ENCODE data around the gene ZNF341.

Gene ZNF341

DNA sequence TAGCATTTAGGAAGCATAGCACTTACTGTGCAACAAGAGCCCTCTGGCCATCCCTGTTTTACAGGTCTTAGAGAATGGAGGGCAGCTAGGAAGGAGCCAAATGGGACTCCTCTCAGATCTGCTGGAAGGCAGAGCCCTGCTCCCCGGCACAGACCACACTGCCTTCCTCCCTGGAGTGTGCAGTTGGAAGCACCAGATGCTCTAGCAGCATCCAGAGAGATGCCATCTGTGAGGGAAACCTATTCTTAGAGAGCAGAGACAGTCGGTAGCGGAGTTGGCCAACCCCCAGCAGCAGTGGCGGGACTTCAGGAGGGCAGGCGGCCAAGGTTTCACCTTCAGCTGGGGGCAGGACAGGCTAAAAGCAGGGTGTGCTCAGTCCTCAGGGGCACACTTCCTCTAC, 28.9 kb upstream of the ZNF341 start:
- POLR2A ChIA-PET = no interaction called here
- no peak for DNase-seq (ENCODE audit: extremely low spot score)
- CTCF ChIA-PET = no interaction called here
- TF ChIP-seq, protein P1, sequence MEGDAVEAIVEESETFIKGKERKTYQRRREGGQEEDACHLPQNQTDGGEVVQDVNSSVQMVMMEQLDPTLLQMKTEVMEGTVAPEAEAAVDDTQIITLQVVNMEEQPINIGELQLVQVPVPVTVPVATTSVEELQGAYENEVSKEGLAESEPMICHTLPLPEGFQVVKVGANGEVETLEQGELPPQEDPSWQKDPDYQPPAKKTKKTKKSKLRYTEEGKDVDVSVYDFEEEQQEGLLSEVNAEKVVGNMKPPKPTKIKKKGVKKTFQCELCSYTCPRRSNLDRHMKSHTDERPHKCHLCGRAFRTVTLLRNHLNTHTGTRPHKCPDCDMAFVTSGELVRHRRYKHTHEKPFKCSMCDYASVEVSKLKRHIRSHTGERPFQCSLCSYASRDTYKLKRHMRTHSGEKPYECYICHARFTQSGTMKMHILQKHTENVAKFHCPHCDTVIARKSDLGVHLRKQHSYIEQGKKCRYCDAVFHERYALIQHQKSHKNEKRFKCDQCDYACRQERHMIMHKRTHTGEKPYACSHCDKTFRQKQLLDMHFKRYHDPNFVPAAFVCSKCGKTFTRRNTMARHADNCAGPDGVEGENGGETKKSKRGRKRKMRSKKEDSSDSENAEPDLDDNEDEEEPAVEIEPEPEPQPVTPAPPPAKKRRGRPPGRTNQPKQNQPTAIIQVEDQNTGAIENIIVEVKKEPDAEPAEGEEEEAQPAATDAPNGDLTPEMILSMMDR (IDR thresholded peaks at IDR 0.05; ENCODE audit: control extremely low read depth, extremely low read depth, low read depth, missing control alignments) = no peak

DNA sequence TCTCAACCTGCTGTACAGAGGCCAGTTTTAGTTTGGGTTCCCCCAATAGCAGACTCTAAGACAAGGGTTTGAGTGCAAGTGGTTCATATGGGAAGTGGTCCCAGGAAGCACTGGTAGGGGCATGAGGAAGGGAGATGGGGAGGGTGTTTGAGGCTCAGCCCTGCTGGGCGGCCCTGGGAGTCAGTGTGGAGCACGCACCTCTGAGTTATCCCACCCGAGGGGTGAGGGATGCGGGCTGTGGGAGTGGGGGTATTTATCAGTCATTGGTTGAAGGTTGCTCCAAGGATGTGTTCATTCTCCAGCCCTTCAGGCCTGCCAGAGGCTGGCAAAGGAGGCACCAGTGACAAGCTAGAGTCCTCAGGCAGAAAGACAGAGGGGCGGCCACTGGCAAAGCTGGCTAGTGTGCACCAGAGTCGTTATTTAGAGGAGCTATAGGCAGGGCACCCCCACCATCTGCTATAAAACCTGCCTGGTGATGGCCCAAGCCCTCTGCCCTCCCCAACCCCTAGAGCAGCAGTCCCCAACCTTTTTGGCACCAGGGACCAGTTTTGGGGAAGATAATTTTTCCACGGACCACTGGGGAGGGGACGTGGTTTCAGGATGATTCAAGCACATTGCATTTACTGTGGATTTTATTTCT, 28.2 kb upstream of the ZNF341 start:
- TF ChIP-seq, protein P1 (IDR thresholded peaks at IDR 0.05; ENCODE audit: control extremely low read depth, extremely low read depth, low read depth, missing control alignments) = no peak
- POLR2A ChIA-PET = no interaction called here
- DNase-seq (ENCODE audit: extremely low spot score) = no peak
- CTCF ChIA-PET = interaction anchor here (0.9 kb wide), 1 partner anchor 20 kb away, joined by 3 read pairs; no protein-coding TSS in a partner anchor

DNA sequence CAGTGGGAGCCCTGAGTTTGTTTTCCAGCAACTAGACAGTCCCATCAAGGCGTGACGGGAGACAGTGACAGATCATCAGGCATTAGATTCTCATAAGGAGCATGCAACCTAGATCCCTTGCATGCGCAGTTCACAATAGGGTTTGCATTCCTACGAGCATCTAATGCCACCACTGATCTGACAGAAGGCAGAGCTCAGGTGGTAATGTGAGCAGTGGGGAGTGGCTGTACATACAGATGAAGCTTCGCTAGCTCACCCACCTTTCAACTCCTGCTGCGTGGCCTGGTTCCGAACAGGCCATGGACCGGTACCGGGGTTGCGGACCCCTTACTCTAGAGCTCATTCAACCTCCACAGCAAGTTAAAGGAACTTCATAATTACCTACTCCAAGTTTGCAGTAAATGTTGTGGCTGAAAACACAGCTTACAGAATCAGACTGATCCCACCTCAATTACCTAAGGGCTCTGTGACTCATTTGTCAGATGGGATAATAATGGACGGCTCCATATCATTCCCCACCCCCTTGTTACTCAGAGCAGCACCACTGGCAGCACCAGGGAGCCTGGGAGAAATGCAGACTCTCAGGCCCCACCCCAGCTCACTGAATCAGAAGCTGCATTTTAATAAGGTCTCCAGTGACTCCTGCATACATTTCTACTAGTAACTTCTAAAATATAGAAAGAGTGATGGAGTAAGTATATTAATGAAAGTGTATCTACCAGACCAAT, 27.4 kb upstream of the ZNF341 start:
- ChIA-PET POLR2A (interaction anchor here (0.6 kb wide), 1 partner anchor 8 kb away, joined by 5 read pairs; no protein-coding TSS in a partner anchor), CTCF (interaction anchor here (0.9 kb wide), 1 partner anchor 19 kb away, joined by 3 read pairs; no protein-coding TSS in a partner anchor)
- no peak for DNase-seq (ENCODE audit: extremely low spot score)
- TF ChIP-seq, protein P1 (IDR thresholded peaks at IDR 0.05; ENCODE audit: control extremely low read depth, extremely low read depth, low read depth, missing control alignments) = no peak

DNA sequence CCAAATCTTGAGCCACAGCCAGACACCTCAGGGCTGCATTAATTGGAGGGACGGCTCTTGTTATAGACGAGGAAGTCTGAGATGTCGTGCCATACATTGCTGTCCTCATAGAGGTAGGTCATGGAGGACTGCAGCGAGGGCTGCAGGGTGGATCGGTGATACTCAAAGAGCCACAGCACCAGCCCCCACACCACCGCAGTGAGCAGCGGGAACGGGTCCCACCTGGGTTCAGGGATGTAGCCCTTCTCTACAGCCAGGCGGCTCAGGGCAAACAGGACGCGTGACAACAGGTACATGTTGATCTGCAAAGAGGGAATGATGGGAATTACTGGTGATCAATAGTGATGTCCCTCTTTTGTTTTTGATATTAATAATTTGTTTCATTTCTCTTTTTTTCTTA, 24.1 kb upstream of the ZNF341 start:
- DNase-seq (ENCODE audit: extremely low spot score) = no peak
- CTCF ChIA-PET = no interaction called here
- TF ChIP-seq, protein P1 (IDR thresholded peaks at IDR 0.05; ENCODE audit: control extremely low read depth, extremely low read depth, low read depth, missing control alignments) = no peak
- POLR2A ChIA-PET = no interaction called here

DNA sequence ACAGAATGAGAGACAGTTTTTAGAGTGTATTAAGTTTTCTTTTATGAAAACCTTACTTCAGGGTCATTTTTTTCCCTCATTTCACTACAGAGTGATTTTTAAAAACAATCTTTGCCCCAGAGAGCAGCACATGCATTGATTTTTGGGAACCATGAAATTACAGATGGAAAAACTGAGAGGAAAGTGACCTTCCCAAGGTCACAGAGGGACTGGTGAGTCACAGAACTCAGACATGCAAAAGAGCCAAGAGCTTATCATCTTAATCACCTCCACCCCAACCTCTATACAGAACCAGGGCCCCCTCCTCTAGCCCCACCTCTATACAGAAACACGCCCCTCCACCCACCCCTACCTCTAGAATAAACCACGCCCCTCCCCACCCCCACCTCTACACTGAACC, 22.4 kb upstream of the ZNF341 start:
- CTCF ChIA-PET = interaction anchor here (1.0 kb wide), 1 partner anchor 14 kb away, joined by 3 read pairs; no protein-coding TSS in a partner anchor
- no peak for DNase-seq (ENCODE audit: extremely low spot score)
- TF ChIP-seq, protein P1 (IDR thresholded peaks at IDR 0.05; ENCODE audit: control extremely low read depth, extremely low read depth, low read depth, missing control alignments) = no peak
- POLR2A ChIA-PET = no interaction called here

DNA sequence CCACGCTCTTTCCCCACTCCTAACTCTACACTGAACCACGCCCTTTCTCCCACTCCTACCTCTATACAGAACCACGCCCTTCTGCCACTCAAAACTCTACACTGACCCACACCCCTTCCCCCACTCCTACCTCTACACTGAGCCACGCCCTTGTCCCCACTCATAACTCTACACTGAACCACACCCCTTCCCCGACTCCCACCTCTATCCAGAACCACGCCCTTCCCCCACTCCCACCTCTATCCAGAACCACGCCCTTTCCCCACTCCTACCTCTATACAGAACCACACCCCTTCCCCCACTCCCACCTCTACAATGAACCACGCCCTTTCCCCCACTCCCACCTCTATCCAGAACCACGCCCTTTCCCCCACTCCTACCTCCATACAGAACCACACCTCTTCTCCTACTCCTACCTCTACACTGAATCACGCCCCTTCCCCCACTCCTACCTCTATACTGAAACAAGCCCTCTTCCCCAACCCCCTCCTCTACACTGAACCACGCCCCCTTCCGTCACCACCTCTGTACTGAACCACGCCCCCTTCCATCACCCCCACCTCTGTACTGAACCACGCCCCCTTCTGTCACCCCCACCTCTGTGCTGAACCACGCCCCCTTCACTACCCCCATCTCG, 21.8 kb upstream of the ZNF341 start:
- POLR2A ChIA-PET = interaction anchor here (0.6 kb wide), 1 partner anchor 304 kb away, joined by 3 read pairs; no protein-coding TSS in a partner anchor
- TF ChIP-seq, protein P1 (IDR thresholded peaks at IDR 0.05; ENCODE audit: control extremely low read depth, extremely low read depth, low read depth, missing control alignments) = no peak
- CTCF ChIA-PET = no interaction called here
- no peak for DNase-seq (ENCODE audit: extremely low spot score)
